Left colon (tissue), 2 donors: Measurements from ENCODE around the gene PAAF1. TPM values are rescaled to one million over a fixed set of nuclear protein-coding genes. Genes with fewer than 3 reads are reported as not detected.

ENCODE experiments used
- total RNA-seq, 2 donors: library from RNA; stranded (reverse); fragmentation: NEBNext Ultra II Directional; extraction: Animal tissue kit (Norgen Biotek cat#: 25700); gene quantifications; one replicate each; pipeline ENCODE4 v1.2.1, GENCODE V29; 2021
- donor health status: DM: no; HTN: no; CAD: no.
- donor health status: DM: yes; HTN: yes; CAD: no.

PAAF1 gene
- total RNA-seq, 2 donors from 2014 or later, result 11.4 to 12.2 TPM

Other genes with a start within 250 kb of the PAAF1 start
- 10 to 100 TPM; 11.9 to 15.7 TPM for gene PLEKHB1, start 230.4 kb upstream of the PAAF1 start, total RNA-seq
- gene RAB6A, start 115.9 kb upstream of the PAAF1 start, total RNA-seq, result 100 to 1,000 TPM; 144 to 154 TPM
- gene MRPL48, start 89.1 kb upstream of the PAAF1 start, total RNA-seq, result 10 to 100 TPM; 39.9 to 44.1 TPM
- 10 to 100 TPM; 55.9 to 72.5 TPM for gene COA4, start 153 bp upstream of the PAAF1 start, total RNA-seq
- gene DNAJB13, start 74.0 kb downstream of the PAAF1 start, total RNA-seq, result not detected
- 10 to 100 TPM; 33.9 to 46.7 TPM for gene UCP2, start 105.8 kb downstream of the PAAF1 start, total RNA-seq
- gene UCP3, start 132.1 kb downstream of the PAAF1 start, total RNA-seq, result 1 to 10 TPM; 1.1 to 2.4 TPM